Measurements from ENCODE around the gene LRRC43. TPM values are rescaled to one million over a fixed set of nuclear protein-coding genes. Genes with fewer than 3 reads are reported as not detected.

Gene LRRC43
- total RNA-seq, 1 experiment from 2014 or later = not detected

- in situ Hi-C loops (cut with HindIII; ENCODE audit: low sequenced_read_pairs) = no loop called here
- peak; percentile 27 for DNase-seq (ENCODE audit: low spot score)
Observed at GRCh38 chr12:122206111-122206881, 23.4 kb downstream of the LRRC43 start.

GRCh38 chr12:122206976-122207375, 24.1 kb downstream of the LRRC43 start:
- no peak for DNase-seq (ENCODE audit: low spot score)
- in situ Hi-C loops (cut with HindIII; ENCODE audit: low sequenced_read_pairs) = no loop called here

DNA sequence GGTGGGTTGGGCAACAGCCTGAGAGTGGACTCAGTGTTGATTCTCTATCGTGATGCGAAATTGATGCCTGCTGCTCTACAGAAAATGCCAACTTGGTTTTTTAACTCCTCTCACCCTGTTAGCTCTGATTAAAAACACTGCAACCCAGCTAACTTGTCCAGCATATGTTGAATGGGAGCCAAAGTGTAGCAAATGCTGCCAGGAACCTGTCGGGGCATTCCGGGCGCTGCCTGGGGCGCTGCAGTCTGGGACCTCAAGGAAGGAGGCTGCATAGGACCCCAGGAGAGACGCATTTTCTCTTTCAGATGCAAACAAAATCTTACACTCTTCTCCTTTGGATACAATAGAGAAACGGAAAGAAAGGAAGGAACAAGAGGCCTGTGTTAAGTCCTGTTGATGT, 24.5 kb downstream of the LRRC43 start:
- in situ Hi-C loops (cut with HindIII; ENCODE audit: low sequenced_read_pairs) = no loop called here
- DNase-seq (ENCODE audit: low spot score) = peak; percentile 40

DNA sequence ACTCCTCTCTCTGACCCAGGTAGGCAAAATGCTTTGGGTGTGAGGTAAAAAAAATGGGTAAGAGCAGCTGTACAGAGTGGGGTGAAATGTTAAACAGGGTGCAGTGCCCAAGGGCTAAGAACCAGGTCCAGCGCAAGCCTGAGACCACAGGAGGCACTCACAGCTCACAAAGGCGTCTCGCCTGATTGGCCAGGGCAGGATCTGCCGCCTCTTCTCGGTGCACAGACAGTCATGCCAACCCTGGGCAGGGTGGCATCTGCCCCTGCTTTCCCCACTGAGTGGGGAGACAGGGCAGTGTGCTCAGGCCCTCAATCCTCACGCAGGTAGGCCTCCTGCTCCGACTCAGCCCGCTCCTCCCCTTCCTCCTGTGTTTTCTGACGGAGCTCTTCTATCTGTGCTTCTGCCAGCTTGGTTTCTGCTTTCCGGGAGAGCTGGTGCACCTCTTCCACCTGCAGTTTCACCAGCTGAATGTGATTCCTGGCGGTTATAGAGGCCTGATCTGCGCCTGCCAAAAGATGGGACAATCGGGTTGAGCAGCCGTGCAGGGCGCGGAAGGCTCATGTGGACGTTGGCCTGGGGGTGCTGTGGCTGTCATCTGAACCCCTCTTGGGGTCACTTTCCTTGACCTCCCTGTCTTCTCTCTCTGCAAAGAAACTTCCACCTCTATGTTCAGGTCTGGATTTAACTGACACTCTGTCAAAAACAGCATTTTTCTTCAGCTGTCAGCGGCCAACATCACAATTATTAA, 25.3 kb downstream of the LRRC43 start:
- in situ Hi-C loops (cut with HindIII; ENCODE audit: low sequenced_read_pairs) = no loop called here
- DNase-seq (ENCODE audit: low spot score) = peak; percentile 64

- in situ Hi-C loops (cut with HindIII; ENCODE audit: low sequenced_read_pairs) = no loop called here
- no peak for DNase-seq (ENCODE audit: low spot score)
Observed at GRCh38 chr12:122215771-122216170, 32.8 kb downstream of the LRRC43 start.

DNA sequence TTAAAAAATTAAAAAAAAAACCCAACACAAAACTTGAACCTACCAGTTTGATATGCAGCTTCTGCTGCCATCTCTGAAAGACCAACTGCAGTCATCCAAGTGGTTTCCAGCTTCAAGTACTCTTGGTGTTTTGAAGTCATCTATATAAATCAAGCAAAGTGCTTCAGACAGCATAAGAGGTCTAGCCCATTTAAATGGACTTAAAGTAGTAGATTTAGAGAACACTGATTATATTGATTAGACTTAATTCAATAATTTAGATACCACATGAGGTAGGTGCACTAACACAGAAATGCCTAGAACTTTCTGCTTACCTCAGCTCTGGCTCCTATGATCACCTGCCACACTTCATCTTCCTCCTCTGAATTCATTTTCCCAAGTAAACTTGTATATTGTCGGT, 33.5 kb downstream of the LRRC43 start:
- DNase-seq (ENCODE audit: low spot score) = no peak
- in situ Hi-C loops (cut with HindIII; ENCODE audit: low sequenced_read_pairs) = no loop called here

DNA sequence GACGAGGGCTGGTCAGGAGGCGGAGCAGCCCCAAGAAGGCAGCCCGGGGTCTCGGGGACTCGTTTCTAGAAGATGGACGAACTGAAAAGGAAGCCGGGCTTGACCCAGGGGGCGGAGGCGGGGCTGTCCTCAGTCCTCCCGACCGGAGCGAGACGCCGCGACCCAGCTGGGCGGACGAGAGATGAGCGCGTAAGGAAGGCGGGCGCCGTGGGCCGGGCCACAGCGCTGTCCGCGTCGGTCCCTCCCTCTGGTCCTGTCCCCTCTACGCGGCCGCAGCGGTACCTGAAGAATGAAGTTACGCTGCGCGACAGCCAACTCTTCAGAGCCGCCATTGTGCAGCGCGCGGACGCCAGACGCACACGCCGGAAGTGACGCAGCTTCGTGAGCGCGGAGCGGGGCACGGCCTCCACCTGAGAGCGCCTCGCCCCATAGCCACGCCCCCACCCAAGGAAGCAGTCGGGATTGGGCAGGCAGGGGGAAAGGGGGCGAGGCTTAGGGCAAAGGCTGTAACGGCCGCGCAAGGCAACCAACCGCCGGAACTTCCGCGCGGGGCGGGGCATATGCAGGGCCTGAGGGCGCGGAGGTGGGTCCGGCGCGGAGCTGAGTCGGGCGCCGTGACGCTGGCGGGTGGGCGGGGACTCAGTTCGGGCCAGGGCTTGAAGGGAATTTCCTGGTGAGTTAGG, 42.9 kb downstream of the LRRC43 start, which contains the start of gene DIABLO:
Gene DIABLO (minus strand): TSS at position 370 of the 683 bp plus-strand sequence. CDS start 38 bp downstream, at position 332.
- in situ Hi-C loops (cut with HindIII; ENCODE audit: low sequenced_read_pairs) = no loop called here
- DNase-seq (ENCODE audit: low spot score) = peak; percentile 100

- in situ Hi-C loops (cut with HindIII; ENCODE audit: low sequenced_read_pairs) = no loop called here
- DNase-seq (ENCODE audit: low spot score) = no peak
Observed at GRCh38 chr12:122226366-122227125, 43.6 kb downstream of the LRRC43 start.

- DNase-seq (ENCODE audit: low spot score) = no peak
- in situ Hi-C loops (cut with HindIII; ENCODE audit: low sequenced_read_pairs) = no loop called here
Observed at GRCh38 chr12:122227341-122227740, 44.4 kb downstream of the LRRC43 start.

DNA sequence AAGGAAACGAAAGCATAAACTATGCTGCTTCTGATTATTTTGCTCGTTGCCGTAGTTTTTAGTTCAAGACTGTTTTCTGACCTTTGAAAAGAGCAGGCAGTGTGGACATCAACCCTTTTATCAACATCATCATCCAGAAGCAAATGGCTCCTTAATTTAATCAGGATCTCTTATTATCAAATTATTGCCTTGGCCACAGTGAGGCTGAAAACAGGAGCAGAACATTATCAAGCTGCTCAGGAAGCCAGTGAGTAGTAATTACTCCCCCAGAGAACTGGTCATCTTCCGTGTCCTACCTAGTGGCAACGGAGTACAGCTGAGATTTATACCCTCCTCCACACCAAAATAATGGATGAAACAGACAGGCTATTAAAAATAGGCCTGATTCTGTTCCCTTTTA, 45.2 kb downstream of the LRRC43 start:
- in situ Hi-C loops (cut with HindIII; ENCODE audit: low sequenced_read_pairs) = no loop called here
- no peak for DNase-seq (ENCODE audit: low spot score)

- no peak for DNase-seq (ENCODE audit: low spot score)
- in situ Hi-C loops (cut with HindIII; ENCODE audit: low sequenced_read_pairs) = no loop called here
Observed at GRCh38 chr12:122230798-122231197, 47.9 kb downstream of the LRRC43 start.

DNA sequence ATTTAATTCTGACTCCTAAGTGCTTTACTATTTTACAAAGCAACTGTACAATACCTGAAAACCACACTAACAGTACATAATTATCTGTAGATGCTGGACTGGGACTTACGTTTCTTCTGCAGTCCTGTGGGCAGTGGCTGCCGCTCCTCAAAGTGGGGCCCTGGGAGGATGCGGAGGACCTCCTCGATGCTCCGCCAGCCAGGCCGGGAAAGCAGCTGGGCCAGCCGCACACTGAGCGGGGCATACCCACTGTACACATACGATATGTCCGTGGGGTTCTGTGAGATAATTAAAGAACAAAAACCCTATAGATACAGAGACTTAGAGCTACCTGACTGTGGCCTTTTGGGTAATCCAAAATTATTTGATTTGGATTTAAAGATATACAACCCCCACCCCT, 49.8 kb downstream of the LRRC43 start:
- no peak for DNase-seq (ENCODE audit: low spot score)
- in situ Hi-C loops (cut with HindIII; ENCODE audit: low sequenced_read_pairs) = no loop called here

- no peak for DNase-seq (ENCODE audit: low spot score)
- in situ Hi-C loops (cut with HindIII; ENCODE audit: low sequenced_read_pairs) = no loop called here
Observed at GRCh38 chr12:122235741-122236140, 52.8 kb downstream of the LRRC43 start.

DNA sequence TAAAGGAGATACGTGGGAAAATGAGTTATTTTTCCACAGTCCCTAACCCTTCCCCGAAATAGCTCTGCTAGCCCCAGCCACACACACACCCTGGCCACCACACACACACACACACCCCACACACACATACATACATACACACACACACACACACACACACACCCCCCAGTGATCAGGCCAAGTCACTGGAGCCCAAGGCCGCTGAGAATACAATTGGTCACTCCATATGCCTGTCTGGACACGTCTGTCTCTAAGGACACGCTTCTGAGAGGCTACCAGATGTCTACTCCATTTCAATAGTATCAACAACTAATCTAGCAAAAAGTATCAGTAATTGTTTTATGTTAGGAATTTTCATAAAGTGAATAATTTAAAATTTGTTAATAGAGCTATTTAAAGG, 55.9 kb downstream of the LRRC43 start:
- in situ Hi-C loops (cut with HindIII; ENCODE audit: low sequenced_read_pairs) = no loop called here
- no peak for DNase-seq (ENCODE audit: low spot score)

DNA sequence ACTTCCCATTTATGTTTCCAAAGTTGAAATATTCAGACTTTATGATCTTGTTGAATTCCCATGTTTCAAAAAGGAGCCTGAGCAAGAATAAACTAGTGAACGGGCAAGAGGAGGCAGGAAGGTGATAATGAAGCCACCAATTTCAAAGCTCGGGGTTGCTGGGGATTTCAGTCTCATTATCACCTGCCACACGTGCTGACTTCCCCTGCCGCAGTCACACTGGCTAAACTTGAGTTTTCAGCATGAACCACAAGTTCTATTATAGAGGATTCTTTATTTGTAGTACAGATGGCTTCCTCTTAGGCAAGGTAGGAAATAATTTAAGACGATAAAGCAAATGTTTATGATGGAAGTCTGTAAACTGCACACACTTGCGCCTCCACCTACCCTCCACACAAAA, 61.0 kb downstream of the LRRC43 start:
- DNase-seq (ENCODE audit: low spot score) = no peak
- in situ Hi-C loops (cut with HindIII; ENCODE audit: low sequenced_read_pairs) = no loop called here

GRCh38 chr12:122244565-122245371, 61.8 kb downstream of the LRRC43 start:
- no peak for DNase-seq (ENCODE audit: low spot score)
- in situ Hi-C loops (cut with HindIII; ENCODE audit: low sequenced_read_pairs) = no loop called here

- in situ Hi-C loops (cut with HindIII; ENCODE audit: low sequenced_read_pairs) = no loop called here
- no peak for DNase-seq (ENCODE audit: low spot score)
Observed at GRCh38 chr12:122245553-122245952, 62.6 kb downstream of the LRRC43 start.

GRCh38 chr12:122250047-122250446, 67.1 kb downstream of the LRRC43 start:
- in situ Hi-C loops (cut with HindIII; ENCODE audit: low sequenced_read_pairs) = no loop called here
- peak; percentile 93 for DNase-seq (ENCODE audit: low spot score)

- DNase-seq (ENCODE audit: low spot score) = peak; percentile 77
- in situ Hi-C loops (cut with HindIII; ENCODE audit: low sequenced_read_pairs) = no loop called here
Observed at GRCh38 chr12:122250536-122250935, 67.6 kb downstream of the LRRC43 start.

All from G401 (cell line).